HEK293 (cell line): ENCODE results near the gene C4orf36.

ENCODE experiments used
- CTCF ChIA-PET: fragments of 350-600 bp; formaldehyde crosslinking; extraction: SDS; loops from one replicate; lab custom pipeline; 2021; ENCODE audit warnings: antibody characterized with exemption; lab: Yijun Ruan, JAX
- POLR2A ChIA-PET: fragments of 300-600 bp; formaldehyde crosslinking; extraction: SDS; loops from one replicate; lab custom pipeline; 2020; ENCODE audit warnings: antibody characterized with exemption, inconsistent platforms; lab: Yijun Ruan, JAX
- H3K27ac ChIP-seq: fragments of 200-500 bp; sonication (Bioruptor generic); 2 replicates; pipeline ENCODE4 v1.5.1; 2014; ENCODE audit warnings: low read depth, low read length, control low read depth, inconsistent platforms; ENCODE audit errors: extremely low read depth
- H3K36me3 ChIP-seq, 2 experiments: fragments of 200-500 bp in 1 of 2; sonication (Bioruptor generic) in 1 of 2; 1 replicate in 1 of 2; 2 replicates in 1 of 2; pipeline ENCODE4 v1.5.1; 2014 to 2017; ENCODE audit warnings: inconsistent platforms in 2 of 2, low read length in 2 of 2; ENCODE audit not compliant: control insufficient read depth in 2 of 2, insufficient read depth in 1 of 2
- H3K4me1 ChIP-seq: fragments of 200-500 bp; sonication (Bioruptor generic); 2 replicates; pipeline ENCODE4 v1.5.1; 2014; ENCODE audit warnings: mild to moderate bottlenecking, low read length, inconsistent platforms; ENCODE audit not compliant: control insufficient read depth, insufficient read depth
- H3K4me3 ChIP-seq: 2 replicates; pipeline ENCODE4 v1.5.1; 2011; ENCODE audit warnings: low read depth, mild to moderate bottlenecking, control low read depth, low read length, moderate library complexity
- H3K9me3 ChIP-seq: fragments of 200-500 bp; sonication (Bioruptor generic); 2 replicates; pipeline ENCODE4 v1.5.1; 2014; ENCODE audit warnings: low read depth, low read length, inconsistent platforms; ENCODE audit not compliant: control insufficient read depth, insufficient read depth
- BCL11A ChIP-seq: fragments of 450-650 bp; formaldehyde crosslinking; IDR thresholded peaks from 2 replicates; pipeline ENCODE4 v1.5.1; 2016; ENCODE audit warnings: low read depth, missing biosample characterization, missing genetic modification characterization
- GLIS1 ChIP-seq: fragments of 450-650 bp; formaldehyde crosslinking; IDR thresholded peaks from 2 replicates; pipeline ENCODE4 v1.5.1; 2016; ENCODE audit warnings: missing biosample characterization, missing genetic modification characterization
- GLIS2 ChIP-seq: fragments of 450-650 bp; formaldehyde crosslinking; IDR thresholded peaks from 2 replicates; pipeline ENCODE4 v1.5.1; 2016; ENCODE audit warnings: missing biosample characterization, missing genetic modification characterization
- KLF1 ChIP-seq: fragments of 450-650 bp; formaldehyde crosslinking; IDR thresholded peaks from 2 replicates; pipeline ENCODE4 v1.5.1; 2016; ENCODE audit warnings: missing biosample characterization, missing genetic modification characterization
- KLF10 ChIP-seq: fragments of 450-650 bp; IDR thresholded peaks from 2 replicates; pipeline ENCODE4 v1.5.1; 2018; ENCODE audit warnings: missing biosample characterization, mild to moderate bottlenecking, missing genetic modification characterization
- KLF8 ChIP-seq: fragments of 450-650 bp; formaldehyde crosslinking; IDR thresholded peaks from 2 replicates; pipeline ENCODE4 v1.5.1; 2016; ENCODE audit warnings: missing biosample characterization, missing genetic modification characterization
- SP2 ChIP-seq: fragments of 450-650 bp; formaldehyde crosslinking; IDR thresholded peaks from 2 replicates; pipeline ENCODE4 v1.5.1; 2016; ENCODE audit warnings: missing biosample characterization, missing genetic modification characterization
- SP7 ChIP-seq: fragments of 450-650 bp; formaldehyde crosslinking; IDR thresholded peaks from 2 replicates; pipeline ENCODE4 v1.5.1; 2016; ENCODE audit warnings: missing biosample characterization, missing genetic modification characterization
- TCF7L2 ChIP-seq: IDR thresholded peaks from 2 replicates; pipeline ENCODE4 v1.6.1; 2011; ENCODE audit warnings: low read depth, mild to moderate bottlenecking, inconsistent platforms, low read length, moderate library complexity, borderline replicate concordance
- ZBTB17 ChIP-seq: fragments of 450-650 bp; formaldehyde crosslinking; IDR thresholded peaks from 2 replicates; pipeline ENCODE4 v1.5.1; 2016; ENCODE audit warnings: missing biosample characterization, missing genetic modification characterization
- ZNF114 ChIP-seq: fragments of 450-650 bp; formaldehyde crosslinking; IDR thresholded peaks from 2 replicates; pipeline ENCODE4 v1.5.0; 2017; ENCODE audit warnings: missing biosample characterization, missing genetic modification characterization
- ZNF324 ChIP-seq: fragments of 450-650 bp; formaldehyde crosslinking; IDR thresholded peaks from 2 replicates; pipeline ENCODE4 v1.5.1; 2016; ENCODE audit warnings: missing biosample characterization, missing genetic modification characterization
- ZNF341 ChIP-seq: fragments of 450-650 bp; formaldehyde crosslinking; IDR thresholded peaks from 2 replicates; pipeline ENCODE4; 2016; ENCODE audit warnings: low read depth, missing biosample characterization, missing genetic modification characterization
- ZNF423 ChIP-seq: fragments of 450-650 bp; formaldehyde crosslinking; IDR thresholded peaks from 2 replicates; pipeline ENCODE4 v1.5.1; 2016; ENCODE audit warnings: missing biosample characterization, missing genetic modification characterization
- ZNF600 ChIP-seq: fragments of 450-650 bp; formaldehyde crosslinking; IDR thresholded peaks from 2 replicates; pipeline ENCODE4 v1.5.1; 2016; ENCODE audit warnings: missing biosample characterization, missing genetic modification characterization
- ZNF660 ChIP-seq: fragments of 450-650 bp; IDR thresholded peaks from 2 replicates; pipeline ENCODE4 v1.5.1; 2018; ENCODE audit warnings: missing biosample characterization, mild to moderate bottlenecking, missing genetic modification characterization
- ZNF776 ChIP-seq: fragments of 450-650 bp; formaldehyde crosslinking; IDR thresholded peaks from 2 replicates; pipeline ENCODE4 v1.5.0; 2017; ENCODE audit warnings: missing biosample characterization, missing genetic modification characterization, borderline replicate concordance
- ZXDB ChIP-seq: fragments of 450-650 bp; formaldehyde crosslinking; IDR thresholded peaks from 2 replicates; pipeline ENCODE4 v1.5.1; 2016; ENCODE audit warnings: missing biosample characterization, missing genetic modification characterization
- TF ChIP-seq, protein P1 (sequence below): fragments of 450-650 bp; formaldehyde crosslinking; IDR thresholded peaks from 2 replicates; pipeline ENCODE4 v1.5.1; 2017; ENCODE audit warnings: missing biosample characterization, missing genetic modification characterization
- TF ChIP-seq, protein P2 (sequence below): fragments of 450-650 bp; formaldehyde crosslinking; IDR thresholded peaks from 2 replicates; pipeline ENCODE4 v1.5.1; 2016; ENCODE audit warnings: missing biosample characterization, missing genetic modification characterization
- TF ChIP-seq, protein P3 (sequence below): fragments of 450-650 bp; formaldehyde crosslinking; IDR thresholded peaks from 2 replicates; pipeline ENCODE4 v1.5.1; 2016; ENCODE audit warnings: missing biosample characterization, missing genetic modification characterization
- TF ChIP-seq, protein P4 (sequence below): fragments of 450-650 bp; formaldehyde crosslinking; conservative IDR thresholded peaks from 2 replicates; pipeline ENCODE4 v1.5.1; 2016; ENCODE audit warnings: low read depth, missing biosample characterization, missing genetic modification characterization
- TF ChIP-seq, protein P5 (sequence below): fragments of 450-650 bp; formaldehyde crosslinking; IDR thresholded peaks from 2 replicates; pipeline ENCODE4 v1.5.1; 2016; ENCODE audit warnings: missing biosample characterization, missing genetic modification characterization

The C4orf36 gene

DNA sequence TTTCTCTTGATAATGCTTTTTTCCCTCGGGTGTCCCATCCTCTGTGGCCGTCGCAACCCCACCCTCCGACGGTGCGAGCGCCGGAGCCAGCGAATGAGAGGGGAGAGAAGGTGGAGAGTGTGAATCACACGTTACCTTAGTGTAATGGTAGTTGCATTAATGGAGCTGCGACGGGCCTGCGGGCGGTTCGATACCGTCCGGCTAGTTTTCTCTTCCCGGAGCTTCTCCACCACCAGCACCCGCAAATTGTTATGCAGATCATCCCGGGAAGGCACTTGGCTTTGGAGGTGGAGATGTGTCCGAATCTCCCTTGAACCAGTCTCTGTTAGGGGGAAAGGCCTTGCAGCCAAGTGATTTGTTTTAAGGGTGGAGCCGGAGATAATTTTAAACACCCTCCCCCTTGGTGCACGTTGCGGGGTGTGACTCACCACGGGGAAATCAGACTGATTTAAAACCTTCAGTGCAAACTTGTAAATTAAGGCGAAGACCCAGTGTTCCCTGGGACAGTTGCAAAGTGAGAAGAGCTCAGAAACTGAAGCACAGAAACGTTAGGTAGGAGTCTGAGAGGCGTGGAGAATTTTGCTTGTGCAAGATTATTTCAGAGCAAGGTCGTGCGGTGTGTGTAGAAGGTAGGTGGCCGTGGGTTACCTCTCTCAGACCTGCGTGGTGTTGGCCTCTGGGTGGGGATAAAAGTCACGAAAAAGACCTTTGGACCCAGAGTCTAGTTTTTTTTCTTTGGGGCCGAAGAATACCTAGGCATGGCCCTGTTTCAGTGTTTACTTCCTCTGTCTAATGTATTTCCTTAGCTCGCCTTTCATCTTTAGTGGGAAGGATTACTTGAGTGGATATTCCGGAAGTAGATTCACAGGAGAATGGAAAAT lies 43.9 kb upstream of the C4orf36 start:
- Histone ChIP-seq H3K4me3 (peak overlapping the region; percentile 67), H3K27ac (peak overlapping the region; percentile 88), H3K36me3 (no peaks in the 10 kb centered on the region), H3K4me1 (peaks cover 4% of the 10 kb centered on the region; the same call in 1 of the 2 replicates), H3K9me3 (no peaks in the 10 kb centered on the region)
- CTCF ChIA-PET = interaction anchor here (0.6 to 2.4 kb wide), 7 partner anchors 13 to 303 kb away, joined by 3 to 18 read pairs (median 3); no protein-coding TSS in a partner anchor
- POLR2A ChIA-PET = interaction anchor here (0.9 to 3.7 kb wide), 8 partner anchors 9 to 157 kb away, joined by 3 to 69 read pairs (median 7); no protein-coding TSS in a partner anchor
- TF ChIP-seq KLF10 (tag by site-specific recombination) (peak; percentile 47; the same call in 1 of the 2 replicates), ZNF776 (no peak), SP7 (tag by site-specific recombination) (peak; percentile 33; the same call in 1 of the 2 replicates), ZNF660 (tag by site-specific recombination) (no peak), ZXDB (peak; percentile 37; the same call in 1 of the 2 replicates), GLIS1 (peak; percentile 59; the same call in 1 of the 2 replicates), ZNF324 (tag by site-specific recombination) (no peak), BCL11A (peak; percentile 56; the same call in 1 of the 2 replicates), ZNF423 (no peak), GLIS2 (peak; percentile 52), ZBTB17 (tag by site-specific recombination) (peak; percentile 73), TCF7L2 (peak; percentile 44; the same call in 1 of the 2 replicates), ZNF341 (peak; percentile 38; the same call in 1 of the 2 replicates), KLF1 (tag by site-specific recombination) (peak; percentile 79), SP2 (tag by site-specific recombination) (peak; percentile 55), ZNF600 (tag by site-specific recombination) (peak; percentile 69), ZNF114 (tag by site-specific recombination) (no peak), KLF8 (peak; percentile 51; the same call in 1 of the 2 replicates)
- TF ChIP-seq, protein P1, sequence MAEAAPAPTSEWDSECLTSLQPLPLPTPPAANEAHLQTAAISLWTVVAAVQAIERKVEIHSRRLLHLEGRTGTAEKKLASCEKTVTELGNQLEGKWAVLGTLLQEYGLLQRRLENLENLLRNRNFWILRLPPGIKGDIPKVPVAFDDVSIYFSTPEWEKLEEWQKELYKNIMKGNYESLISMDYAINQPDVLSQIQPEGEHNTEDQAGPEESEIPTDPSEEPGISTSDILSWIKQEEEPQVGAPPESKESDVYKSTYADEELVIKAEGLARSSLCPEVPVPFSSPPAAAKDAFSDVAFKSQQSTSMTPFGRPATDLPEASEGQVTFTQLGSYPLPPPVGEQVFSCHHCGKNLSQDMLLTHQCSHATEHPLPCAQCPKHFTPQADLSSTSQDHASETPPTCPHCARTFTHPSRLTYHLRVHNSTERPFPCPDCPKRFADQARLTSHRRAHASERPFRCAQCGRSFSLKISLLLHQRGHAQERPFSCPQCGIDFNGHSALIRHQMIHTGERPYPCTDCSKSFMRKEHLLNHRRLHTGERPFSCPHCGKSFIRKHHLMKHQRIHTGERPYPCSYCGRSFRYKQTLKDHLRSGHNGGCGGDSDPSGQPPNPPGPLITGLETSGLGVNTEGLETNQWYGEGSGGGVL (tag by site-specific recombination) = 0 out of 2 replicates have a peak, but pooled peaks have one; percentile 17
- TF ChIP-seq, protein P2, sequence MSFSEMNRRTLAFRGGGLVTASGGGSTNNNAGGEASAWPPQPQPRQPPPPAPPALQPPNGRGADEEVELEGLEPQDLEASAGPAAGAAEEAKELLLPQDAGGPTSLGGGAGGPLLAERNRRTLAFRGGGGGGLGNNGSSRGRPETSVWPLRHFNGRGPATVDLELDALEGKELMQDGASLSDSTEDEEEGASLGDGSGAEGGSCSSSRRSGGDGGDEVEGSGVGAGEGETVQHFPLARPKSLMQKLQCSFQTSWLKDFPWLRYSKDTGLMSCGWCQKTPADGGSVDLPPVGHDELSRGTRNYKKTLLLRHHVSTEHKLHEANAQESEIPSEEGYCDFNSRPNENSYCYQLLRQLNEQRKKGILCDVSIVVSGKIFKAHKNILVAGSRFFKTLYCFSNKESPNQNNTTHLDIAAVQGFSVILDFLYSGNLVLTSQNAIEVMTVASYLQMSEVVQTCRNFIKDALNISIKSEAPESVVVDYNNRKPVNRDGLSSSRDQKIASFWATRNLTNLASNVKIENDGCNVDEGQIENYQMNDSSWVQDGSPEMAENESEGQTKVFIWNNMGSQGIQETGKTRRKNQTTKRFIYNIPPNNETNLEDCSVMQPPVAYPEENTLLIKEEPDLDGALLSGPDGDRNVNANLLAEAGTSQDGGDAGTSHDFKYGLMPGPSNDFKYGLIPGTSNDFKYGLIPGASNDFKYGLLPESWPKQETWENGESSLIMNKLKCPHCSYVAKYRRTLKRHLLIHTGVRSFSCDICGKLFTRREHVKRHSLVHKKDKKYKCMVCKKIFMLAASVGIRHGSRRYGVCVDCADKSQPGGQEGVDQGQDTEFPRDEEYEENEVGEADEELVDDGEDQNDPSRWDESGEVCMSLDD (tag by site-specific recombination) = no peak
- TF ChIP-seq, protein P3, sequence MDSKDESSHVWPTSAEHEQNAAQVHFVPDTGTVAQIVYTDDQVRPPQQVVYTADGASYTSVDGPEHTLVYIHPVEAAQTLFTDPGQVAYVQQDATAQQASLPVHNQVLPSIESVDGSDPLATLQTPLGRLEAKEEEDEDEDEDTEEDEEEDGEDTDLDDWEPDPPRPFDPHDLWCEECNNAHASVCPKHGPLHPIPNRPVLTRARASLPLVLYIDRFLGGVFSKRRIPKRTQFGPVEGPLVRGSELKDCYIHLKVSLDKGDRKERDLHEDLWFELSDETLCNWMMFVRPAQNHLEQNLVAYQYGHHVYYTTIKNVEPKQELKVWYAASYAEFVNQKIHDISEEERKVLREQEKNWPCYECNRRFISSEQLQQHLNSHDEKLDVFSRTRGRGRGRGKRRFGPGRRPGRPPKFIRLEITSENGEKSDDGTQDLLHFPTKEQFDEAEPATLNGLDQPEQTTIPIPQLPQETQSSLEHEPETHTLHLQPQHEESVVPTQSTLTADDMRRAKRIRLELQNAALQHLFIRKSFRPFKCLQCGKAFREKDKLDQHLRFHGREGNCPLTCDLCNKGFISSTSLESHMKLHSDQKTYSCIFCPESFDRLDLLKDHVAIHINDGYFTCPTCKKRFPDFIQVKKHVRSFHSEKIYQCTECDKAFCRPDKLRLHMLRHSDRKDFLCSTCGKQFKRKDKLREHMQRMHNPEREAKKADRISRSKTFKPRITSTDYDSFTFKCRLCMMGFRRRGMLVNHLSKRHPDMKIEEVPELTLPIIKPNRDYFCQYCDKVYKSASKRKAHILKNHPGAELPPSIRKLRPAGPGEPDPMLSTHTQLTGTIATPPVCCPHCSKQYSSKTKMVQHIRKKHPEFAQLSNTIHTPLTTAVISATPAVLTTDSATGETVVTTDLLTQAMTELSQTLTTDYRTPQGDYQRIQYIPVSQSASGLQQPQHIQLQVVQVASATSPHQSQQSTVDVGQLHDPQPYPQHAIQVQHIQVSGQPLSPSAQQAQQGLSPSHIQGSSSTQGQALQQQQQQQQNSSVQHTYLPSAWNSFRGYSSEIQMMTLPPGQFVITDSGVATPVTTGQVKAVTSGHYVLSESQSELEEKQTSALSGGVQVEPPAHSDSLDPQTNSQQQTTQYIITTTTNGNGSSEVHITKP (tag by site-specific recombination) = peak; percentile 87
- TF ChIP-seq, protein P4, sequence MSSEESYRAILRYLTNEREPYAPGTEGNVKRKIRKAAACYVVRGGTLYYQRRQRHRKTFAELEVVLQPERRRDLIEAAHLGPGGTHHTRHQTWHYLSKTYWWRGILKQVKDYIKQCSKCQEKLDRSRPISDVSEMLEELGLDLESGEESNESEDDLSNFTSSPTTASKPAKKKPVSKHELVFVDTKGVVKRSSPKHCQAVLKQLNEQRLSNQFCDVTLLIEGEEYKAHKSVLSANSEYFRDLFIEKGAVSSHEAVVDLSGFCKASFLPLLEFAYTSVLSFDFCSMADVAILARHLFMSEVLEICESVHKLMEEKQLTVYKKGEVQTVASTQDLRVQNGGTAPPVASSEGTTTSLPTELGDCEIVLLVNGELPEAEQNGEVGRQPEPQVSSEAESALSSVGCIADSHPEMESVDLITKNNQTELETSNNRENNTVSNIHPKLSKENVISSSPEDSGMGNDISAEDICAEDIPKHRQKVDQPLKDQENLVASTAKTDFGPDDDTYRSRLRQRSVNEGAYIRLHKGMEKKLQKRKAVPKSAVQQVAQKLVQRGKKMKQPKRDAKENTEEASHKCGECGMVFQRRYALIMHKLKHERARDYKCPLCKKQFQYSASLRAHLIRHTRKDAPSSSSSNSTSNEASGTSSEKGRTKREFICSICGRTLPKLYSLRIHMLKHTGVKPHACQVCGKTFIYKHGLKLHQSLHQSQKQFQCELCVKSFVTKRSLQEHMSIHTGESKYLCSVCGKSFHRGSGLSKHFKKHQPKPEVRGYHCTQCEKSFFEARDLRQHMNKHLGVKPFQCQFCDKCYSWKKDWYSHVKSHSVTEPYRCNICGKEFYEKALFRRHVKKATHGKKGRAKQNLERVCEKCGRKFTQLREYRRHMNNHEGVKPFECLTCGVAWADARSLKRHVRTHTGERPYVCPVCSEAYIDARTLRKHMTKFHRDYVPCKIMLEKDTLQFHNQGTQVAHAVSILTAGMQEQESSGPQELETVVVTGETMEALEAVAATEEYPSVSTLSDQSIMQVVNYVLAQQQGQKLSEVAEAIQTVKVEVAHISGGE (tag by site-specific recombination) = peak; percentile 44
- TF ChIP-seq, protein P5, sequence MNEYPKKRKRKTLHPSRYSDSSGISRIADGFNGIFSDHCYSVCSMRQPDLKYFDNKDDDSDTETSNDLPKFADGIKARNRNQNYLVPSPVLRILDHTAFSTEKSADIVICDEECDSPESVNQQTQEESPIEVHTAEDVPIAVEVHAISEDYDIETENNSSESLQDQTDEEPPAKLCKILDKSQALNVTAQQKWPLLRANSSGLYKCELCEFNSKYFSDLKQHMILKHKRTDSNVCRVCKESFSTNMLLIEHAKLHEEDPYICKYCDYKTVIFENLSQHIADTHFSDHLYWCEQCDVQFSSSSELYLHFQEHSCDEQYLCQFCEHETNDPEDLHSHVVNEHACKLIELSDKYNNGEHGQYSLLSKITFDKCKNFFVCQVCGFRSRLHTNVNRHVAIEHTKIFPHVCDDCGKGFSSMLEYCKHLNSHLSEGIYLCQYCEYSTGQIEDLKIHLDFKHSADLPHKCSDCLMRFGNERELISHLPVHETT = 0 out of 2 replicates have a peak, but pooled peaks have one; percentile 30
